HG02852 (cell line): ENCODE measurements around the gene P2RY8.

Experiments
- ATAC-seq: cut with Tn5 transposase; IDR thresholded peaks from one replicate; pipeline ENCODE4 v1.9.1; 2021; ENCODE audit warnings: mild to moderate bottlenecking, moderate library complexity; ENCODE audit not compliant: unreplicated experiment

Gene P2RY8

DNA sequence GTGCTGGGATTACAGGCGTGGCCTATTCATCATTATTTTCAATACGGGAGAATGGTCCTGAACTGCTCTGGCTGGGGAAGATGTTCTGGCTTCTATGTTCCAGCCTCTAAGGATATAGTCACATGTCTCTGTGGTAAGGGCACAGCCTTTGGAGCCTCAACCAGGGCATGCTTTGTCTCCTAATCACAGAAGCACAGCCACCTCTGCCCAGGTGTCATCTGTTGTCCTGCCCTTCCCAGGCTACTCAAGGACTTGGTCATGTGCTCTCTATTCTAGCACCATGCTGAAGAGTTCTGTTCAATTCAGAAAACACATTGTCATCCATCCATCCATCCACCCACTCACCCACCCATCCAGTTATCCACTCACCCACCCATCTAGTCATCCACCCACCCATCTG is 113.8 kb downstream of the P2RY8 start:
- no peak for ATAC-seq

- no peak for ATAC-seq
Observed at GRCh38 chrX:1422135-1422465, 114.9 kb downstream of the P2RY8 start.

DNA sequence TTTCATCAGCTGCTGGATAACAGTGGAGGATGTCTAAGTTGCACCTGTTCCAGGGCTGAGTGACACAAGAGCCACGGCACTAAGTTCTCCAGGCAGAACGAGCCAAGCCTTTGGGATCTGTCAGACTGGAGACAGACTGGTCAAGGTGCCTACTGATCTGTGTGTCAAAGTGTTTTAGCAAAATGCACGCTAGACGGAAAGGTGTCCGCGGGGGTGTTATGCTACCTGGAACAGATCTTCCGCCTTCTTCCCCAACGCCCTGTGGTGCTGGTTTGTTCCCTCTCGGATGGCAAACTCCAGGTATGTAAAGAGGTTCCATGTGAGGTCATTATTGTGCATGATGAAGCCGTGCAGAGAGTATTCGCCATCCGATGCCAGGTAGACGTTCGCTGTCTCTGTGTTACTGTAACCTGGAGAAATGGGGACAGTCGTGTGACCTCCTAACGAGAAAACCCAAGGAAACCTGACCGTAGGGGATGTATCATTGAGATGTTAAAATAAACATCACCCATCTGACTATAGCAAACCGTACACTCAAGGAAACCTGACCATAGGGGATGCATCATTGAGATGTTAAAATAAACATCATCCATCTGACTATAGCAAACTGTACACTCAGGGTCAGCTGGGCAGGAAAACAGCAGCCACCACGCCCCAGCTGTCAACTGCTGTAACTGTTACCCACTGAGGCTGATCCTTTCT is 115.4 kb downstream of the P2RY8 start:
- ATAC-seq = no peak

DNA sequence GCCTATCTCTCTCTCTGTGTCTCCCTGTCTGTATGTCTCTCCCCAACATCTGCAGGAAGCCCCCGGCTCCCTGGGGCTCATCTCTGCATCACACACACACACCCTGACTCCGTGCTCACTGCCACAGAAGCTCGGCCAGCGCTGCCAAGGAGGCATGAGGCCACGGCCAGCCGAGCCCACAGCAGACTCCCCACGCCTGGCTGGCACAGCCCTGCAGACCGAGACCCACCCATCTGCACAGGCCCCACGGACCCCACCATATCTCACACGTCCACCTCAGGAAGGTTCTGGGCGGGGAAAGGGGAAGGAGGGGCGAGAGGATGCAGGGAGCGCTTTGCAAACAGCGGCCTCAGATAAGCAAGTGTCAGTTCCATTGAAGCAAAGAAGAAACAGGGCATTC is 116.6 kb downstream of the P2RY8 start:
- no peak for ATAC-seq

GRCh38 chrX:1419545-1420355 is 117.2 kb downstream of the P2RY8 start:
- ATAC-seq = no peak

DNA sequence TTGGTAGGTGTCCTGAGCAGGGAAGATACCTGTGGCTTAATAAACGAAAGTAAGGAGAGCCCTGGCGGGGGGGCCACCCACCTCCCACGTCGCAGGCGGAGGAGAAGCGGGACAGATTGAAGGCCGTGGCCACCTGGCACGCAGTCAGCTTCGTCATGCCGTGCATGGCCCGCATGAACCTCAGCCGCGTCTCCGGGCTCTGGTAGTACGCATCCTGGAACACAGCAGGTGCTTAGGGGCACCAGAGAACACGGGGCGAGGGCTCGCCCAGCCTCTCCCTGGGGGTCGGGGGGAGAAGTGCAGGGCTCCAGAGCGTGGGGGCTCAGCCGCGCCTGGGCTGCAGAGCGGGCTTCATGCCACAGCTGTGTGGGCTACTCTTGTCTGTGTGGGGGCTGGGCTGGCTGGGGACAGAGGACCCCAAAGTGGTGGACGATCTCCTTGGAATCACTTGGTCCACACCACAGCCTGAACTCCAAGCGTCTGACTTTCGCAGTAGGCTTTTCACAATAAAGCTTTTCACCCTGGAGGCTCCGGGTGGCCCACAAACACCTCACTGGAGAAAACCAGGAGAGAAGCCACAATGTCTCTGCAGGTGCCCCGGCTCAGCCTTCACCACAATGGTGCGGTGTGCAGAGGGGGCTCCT is 118.0 kb downstream of the P2RY8 start:
- ATAC-seq = no peak

DNA sequence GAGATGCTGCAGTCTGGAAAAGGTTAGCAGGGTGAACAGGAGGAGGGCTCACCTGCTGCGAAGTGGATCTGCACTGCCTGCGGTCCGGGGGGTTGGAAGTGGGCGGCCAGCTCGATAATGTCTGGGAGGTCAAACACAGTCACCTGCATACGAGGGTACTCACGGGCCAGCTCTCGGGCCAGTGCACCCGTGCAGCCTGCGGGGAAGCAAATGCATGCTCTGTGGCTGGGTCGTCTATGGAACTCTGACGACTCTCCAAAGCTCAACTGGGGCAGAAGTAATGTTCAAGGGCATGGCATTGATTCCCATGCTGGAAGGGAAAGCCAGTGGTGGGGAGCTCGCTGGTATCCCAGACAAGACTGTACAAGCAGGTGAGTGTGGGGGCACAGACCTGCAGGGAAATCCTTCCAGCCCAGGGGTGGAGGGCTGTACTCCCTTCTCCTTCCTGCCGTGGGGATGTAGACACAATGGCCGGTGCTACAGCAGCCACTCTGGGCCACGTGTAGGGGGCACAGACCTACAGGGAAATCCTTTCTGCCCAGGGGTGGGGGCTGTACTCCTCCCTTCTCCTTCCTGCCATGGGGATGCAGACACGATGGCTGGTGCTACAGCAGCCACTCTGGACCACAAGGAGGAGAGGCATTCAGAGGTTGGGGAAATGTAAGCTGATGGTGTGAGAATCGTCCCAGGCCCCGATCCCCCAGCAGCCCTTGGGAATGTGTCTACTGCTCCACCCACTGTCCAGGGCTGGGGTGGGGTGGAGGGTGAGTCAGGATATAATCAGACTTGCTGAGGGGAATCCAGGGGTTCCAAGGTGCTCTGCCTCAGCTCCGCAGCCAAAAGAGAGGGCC is 118.8 kb downstream of the P2RY8 start:
- ATAC-seq = no peak

GRCh38 chrX:1416965-1417760 is 119.8 kb downstream of the P2RY8 start:
- no peak for ATAC-seq

DNA sequence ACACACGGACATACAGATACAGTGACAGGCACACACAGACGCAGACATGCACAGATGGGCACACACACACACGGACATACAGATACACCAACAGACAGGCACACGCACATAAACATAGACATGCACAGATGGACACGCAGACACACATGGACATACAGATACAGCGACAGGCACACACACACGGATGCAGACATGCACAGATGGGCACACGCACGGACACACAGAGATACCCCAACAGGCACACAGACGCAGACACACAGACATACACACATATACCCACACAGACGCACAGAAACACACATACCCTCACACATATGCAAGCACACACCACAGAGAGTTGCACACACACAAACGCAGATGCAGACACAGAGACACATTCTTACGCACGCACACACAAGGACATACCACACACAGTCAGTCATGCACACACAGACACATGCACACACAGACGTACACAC is 120.6 kb downstream of the P2RY8 start:
- no peak for ATAC-seq
